ENCODE data around the gene SLC66A2. TPM values are rescaled to one million over a fixed set of nuclear protein-coding genes. Genes with fewer than 3 reads are reported as not detected.

SLC66A2 gene
- total and polyA plus RNA-seq, 10 of the 15 experiments (the other 5 are each of a cell fraction or from before 2014, with no cell fraction given): 0.69 to 42.5 (median 14.8) TPM

GRCh38 chr18:79948719-79949411 is 2.6 kb downstream of the SLC66A2 start (continued):
- TF ChIP-seq NFXL1 (IDR thresholded peaks at IDR 0.05; ENCODE audit: borderline replicate concordance) (no peak), E2F4 (IDR thresholded peaks at IDR 0.05; ENCODE audit: low read depth, low read length) (no peak), TCF12 (IDR thresholded peaks at IDR 0.05; ENCODE audit: low read depth, low read length) (no peak), SIX5 (IDR thresholded peaks at IDR 0.05; ENCODE audit: low read depth, low read length, severe bottlenecking) (no peak), SMAD1 (IDR thresholded peaks at IDR 0.05; ENCODE audit: low read depth, partially characterized antibody) (no peak), ZBTB4 (CRISPR knock-in tag; IDR thresholded peaks at IDR 0.05) (no peak), HDAC2 (IDR thresholded peaks at IDR 0.05) (no peak), USF2 (IDR thresholded peaks at IDR 0.05; ENCODE audit: borderline replicate concordance, low read depth, low read length) (no peak), SUZ12 (IDR thresholded peaks at IDR 0.05; ENCODE audit: unreplicated experiment) (no peak), FOXM1 (IDR thresholded peaks at IDR 0.05; ENCODE audit: low read depth, low read length) (no peak), MTA2 (IDR thresholded peaks at IDR 0.05; ENCODE audit: low read depth) (no peak)

Measured in GM12878 (cell line).